H1 (cell line): Measurements from ENCODE around the gene RRBP1. TPM values are rescaled to one million over a fixed set of nuclear protein-coding genes. Genes with fewer than 3 reads are reported as not detected.

Experiments
- KDM5A ChIP-seq: fragments of 200-600 bp; IDR thresholded peaks from 2 replicates; pipeline ENCODE4 v1.7.1; 2012; ENCODE audit warnings: mild to moderate bottlenecking, low read length, inconsistent platforms, mixed read lengths
- SP4 ChIP-seq: IDR thresholded peaks from 2 replicates; pipeline ENCODE4 v1.6.1; 2012; ENCODE audit warnings: low read length, inconsistent platforms
- polyA plus RNA-seq, 7 experiments: library from polyadenylated mRNA; depleted of rRNA in 3 of 7; stranded (reverse) in 5 of 7; unstranded in 2 of 7; fragments of >200 nt in 5 of 7; fragments of 200-250 nt in 2 of 7; gene quantifications; 1 replicate in 5 of 7; 2 replicates in 1 of 7; 4 replicates in 1 of 7; pipeline versions ENCODE4 v1.2.1 to v1.2.3, GENCODE V29; 2011 to 2013; ENCODE audit warnings: missing spikeins in 2 of 7, mixed read lengths in 2 of 7
- total RNA-seq: library from RNA; stranded (reverse); fragmentation: NEBNext Ultra II Directional; extraction: Animal tissue kit (Norgen Biotek cat#: 25700); gene quantifications from 2 replicates; pipeline ENCODE4 v1.2.1, GENCODE V29; 2021

RRBP1 gene
- total and polyA plus RNA-seq, 2 of the 8 experiments (the other 6 are each of a cell fraction or from before 2014, with no cell fraction given): 15.9 to 157 TPM

DNA sequence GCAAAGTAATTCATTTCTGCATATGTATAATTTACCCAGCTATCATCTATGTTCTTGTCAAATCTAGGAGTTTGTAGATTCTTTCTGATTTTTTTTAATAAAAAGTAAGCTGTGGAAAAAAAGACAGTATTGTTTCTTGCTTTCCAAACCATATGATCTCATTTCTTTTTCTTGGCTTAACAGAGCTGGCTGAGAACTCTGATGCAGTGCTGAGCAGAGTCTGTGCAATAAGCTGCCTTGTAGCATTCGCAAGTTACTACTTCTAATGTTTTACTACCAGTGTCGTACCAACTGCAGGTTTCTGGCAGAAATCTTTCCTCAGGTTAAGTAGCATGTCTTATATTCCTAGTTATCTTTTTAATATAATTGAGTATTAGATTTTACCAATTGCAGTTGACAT lies 15.6 kb downstream of the RRBP1 start (continued):
- TF ChIP-seq SP4: no peak
- TF ChIP-seq KDM5A: no peak
